ENCODE data around the gene ZNF777. TPM values are rescaled to one million over a fixed set of nuclear protein-coding genes. Genes with fewer than 3 reads are reported as not detected.

Gene ZNF777
- total and polyA plus RNA-seq, 2 donors from 2014 or later = 8.2 to 12.9 TPM

DNA sequence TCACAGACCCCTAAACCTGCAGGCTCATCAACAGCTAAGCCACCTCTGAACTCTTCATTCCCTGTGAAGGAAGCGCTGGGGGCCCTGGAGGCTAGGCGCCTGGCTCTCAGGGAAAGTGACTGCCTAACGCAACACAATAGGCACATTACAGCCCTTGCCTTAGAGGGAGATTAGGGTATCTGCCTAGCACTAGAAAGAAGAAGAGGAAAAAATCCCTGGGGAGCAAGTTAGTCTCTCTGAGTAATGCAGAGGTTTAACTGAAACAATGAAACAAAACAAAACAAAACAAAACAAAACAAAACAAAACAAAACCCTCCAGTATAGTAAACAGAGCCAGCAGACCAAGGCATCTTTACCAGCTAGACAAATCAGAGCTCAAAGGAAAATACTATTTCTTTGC is 2.6 kb downstream of the ZNF777 start:
- Histone ChIP-seq H3K27me3 (ENCODE audit: control insufficient read depth, insufficient read depth, low read length) (no peaks in the 10 kb centered on the region), H3K4me3 (ENCODE audit: low read length in 3 of 3) (no peak overlapping the region), H3K36me3 (ENCODE audit: control insufficient read depth in 2 of 3, insufficient read depth in 3 of 3, low read length in 3 of 3) (peaks cover 0 to 9% (median 8%) of the 10 kb centered on the region in 3 donors), H3K9ac (ENCODE audit: low read length in 3 of 3) (no peak overlapping the region), H3K9me3 (ENCODE audit: control insufficient read depth in 2 of 3, insufficient read depth in 1 of 3, low read length in 3 of 3) (no peaks in the 10 kb centered on the region), H3K4me1 (ENCODE audit: control insufficient read depth in 2 of 3, insufficient read depth in 2 of 3, low read depth in 1 of 3, low read length in 3 of 3) (peaks cover 0 to 4% (median 0%) of the 10 kb centered on the region in 3 donors), H3K27ac (ENCODE audit: low read depth in 2 of 2, low read length in 2 of 2) (no peak overlapping the region)
- intact Hi-C loops (cut with DNase I) = no loop called here
- TF ChIP-seq, protein P1, sequence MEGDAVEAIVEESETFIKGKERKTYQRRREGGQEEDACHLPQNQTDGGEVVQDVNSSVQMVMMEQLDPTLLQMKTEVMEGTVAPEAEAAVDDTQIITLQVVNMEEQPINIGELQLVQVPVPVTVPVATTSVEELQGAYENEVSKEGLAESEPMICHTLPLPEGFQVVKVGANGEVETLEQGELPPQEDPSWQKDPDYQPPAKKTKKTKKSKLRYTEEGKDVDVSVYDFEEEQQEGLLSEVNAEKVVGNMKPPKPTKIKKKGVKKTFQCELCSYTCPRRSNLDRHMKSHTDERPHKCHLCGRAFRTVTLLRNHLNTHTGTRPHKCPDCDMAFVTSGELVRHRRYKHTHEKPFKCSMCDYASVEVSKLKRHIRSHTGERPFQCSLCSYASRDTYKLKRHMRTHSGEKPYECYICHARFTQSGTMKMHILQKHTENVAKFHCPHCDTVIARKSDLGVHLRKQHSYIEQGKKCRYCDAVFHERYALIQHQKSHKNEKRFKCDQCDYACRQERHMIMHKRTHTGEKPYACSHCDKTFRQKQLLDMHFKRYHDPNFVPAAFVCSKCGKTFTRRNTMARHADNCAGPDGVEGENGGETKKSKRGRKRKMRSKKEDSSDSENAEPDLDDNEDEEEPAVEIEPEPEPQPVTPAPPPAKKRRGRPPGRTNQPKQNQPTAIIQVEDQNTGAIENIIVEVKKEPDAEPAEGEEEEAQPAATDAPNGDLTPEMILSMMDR (IDR thresholded peaks at IDR 0.05; ENCODE audit: borderline replicate concordance, extremely low read depth, insufficient read depth) = no peak
- FAIRE-seq = no peak
- DNase-seq = no peak

DNA sequence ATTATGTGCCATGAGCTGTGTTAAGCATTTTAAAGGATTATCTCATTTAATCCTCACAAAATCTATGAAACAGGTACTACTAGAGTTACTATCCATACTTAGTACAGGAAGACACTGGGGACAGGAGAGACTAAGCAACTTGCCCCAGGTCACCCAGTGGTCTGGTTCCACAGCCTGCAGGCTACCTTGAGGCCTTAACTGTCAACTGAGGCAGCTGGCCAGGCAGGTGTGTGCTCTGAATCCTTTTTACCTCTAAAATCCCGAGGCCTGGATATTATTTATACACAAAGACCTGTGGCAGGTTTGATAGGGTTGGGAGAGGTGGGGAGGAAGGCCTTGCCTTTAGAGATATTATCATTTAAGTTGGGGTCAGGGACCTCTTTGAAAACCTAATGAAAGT is 3.1 kb downstream of the ZNF777 start:
- intact Hi-C loops (cut with DNase I) = no loop called here
- Histone ChIP-seq H3K9ac (ENCODE audit: low read length in 3 of 3) (no peak overlapping the region), H3K9me3 (ENCODE audit: control insufficient read depth in 2 of 3, insufficient read depth in 1 of 3, low read length in 3 of 3) (no peaks in the 10 kb centered on the region), H3K27me3 (ENCODE audit: control insufficient read depth, insufficient read depth, low read length) (no peaks in the 10 kb centered on the region), H3K4me1 (ENCODE audit: control insufficient read depth in 2 of 3, insufficient read depth in 2 of 3, low read depth in 1 of 3, low read length in 3 of 3) (peaks cover 0 to 4% (median 0%) of the 10 kb centered on the region in 3 donors), H3K36me3 (ENCODE audit: control insufficient read depth in 2 of 3, insufficient read depth in 3 of 3, low read length in 3 of 3) (peaks cover 0 to 10% (median 9%) of the 10 kb centered on the region in 3 donors), H3K4me3 (ENCODE audit: low read length in 3 of 3) (no peak overlapping the region), H3K27ac (ENCODE audit: low read depth in 2 of 2, low read length in 2 of 2) (no peak overlapping the region)
- TF ChIP-seq, protein P1 (IDR thresholded peaks at IDR 0.05; ENCODE audit: borderline replicate concordance, extremely low read depth, insufficient read depth) = no peak
- no peak for FAIRE-seq
- DNase-seq = peak in 1 of 5 donors; percentile 12

DNA sequence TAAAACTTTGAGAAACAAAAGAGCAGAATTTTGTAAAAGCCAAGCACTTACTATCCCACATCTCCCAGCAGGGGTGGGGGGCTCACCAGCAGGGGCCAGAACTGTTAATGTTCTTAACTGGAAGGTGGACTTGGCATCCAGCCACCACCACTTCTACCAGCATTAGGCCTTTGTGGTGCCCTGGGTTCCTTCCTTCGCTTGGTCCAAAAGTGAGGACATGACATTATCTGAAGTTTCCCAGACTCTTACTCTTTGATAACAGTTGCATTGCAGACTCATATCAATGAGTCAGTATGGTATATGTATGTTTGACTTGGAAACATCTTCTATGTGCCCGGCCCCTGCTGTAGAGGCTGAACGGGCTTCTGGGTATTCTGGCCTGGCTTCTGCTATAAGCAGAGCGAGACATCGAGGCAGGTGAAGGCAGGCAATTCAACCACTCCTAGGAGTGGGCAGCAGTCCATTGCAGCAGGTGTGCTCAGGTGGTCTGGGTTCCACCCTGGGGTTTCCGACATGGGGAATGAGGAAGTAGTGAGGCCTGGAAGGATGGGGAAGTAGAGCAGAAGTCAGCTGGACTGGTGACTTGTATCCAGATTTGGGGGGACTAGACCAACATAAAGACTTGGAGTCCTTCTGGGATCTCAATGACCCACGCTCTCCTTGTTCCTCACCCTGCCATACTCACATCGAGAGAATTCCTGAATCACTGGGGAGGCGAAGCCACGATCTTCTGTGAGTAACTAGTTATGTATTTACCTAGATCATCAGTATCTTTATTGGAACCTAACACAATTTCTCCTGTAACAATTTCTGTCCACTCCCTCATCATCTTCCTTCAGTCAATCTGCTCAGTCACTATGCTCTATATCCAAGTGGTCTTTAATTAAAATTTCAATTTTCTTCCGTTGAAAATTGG is 4.1 kb downstream of the ZNF777 start:
- peaks cover 0 to 4% (median 0%) of the 10 kb centered on the region in 3 donors for H3K4me1 ChIP-seq (ENCODE audit: control insufficient read depth in 2 of 3, insufficient read depth in 2 of 3, low read depth in 1 of 3, low read length in 3 of 3)
- H3K36me3 ChIP-seq (ENCODE audit: control insufficient read depth in 2 of 3, insufficient read depth in 3 of 3, low read length in 3 of 3) = peaks cover 0 to 12% (median 9%) of the 10 kb centered on the region in 3 donors
- no peaks in the 10 kb centered on the region for H3K9me3 ChIP-seq (ENCODE audit: control insufficient read depth in 2 of 3, insufficient read depth in 1 of 3, low read length in 3 of 3)
- no peaks in the 10 kb centered on the region for H3K27me3 ChIP-seq (ENCODE audit: control insufficient read depth, insufficient read depth, low read length)
- TF ChIP-seq, protein P1 (IDR thresholded peaks at IDR 0.05; ENCODE audit: borderline replicate concordance, extremely low read depth, insufficient read depth) = no peak
- DNase-seq = peak in 1 of 5 donors; percentile 11
- FAIRE-seq = no peak
- intact Hi-C loops (cut with DNase I) = no loop called here
- no peak overlapping the region for H3K9ac ChIP-seq (ENCODE audit: low read length in 3 of 3)
- no peak overlapping the region for H3K27ac ChIP-seq (ENCODE audit: low read depth in 2 of 2, low read length in 2 of 2)
- H3K4me3 ChIP-seq (ENCODE audit: low read length in 3 of 3) = no peak overlapping the region

Measured in kidney (tissue), 14 donors.